Measurements from ENCODE around the gene DTD1.

Gene DTD1

GRCh38 chr20:18715564-18715963 is 127.7 kb downstream of the DTD1 start:
- no peak for DNase-seq

- DNase-seq, result no peak
Measured at GRCh38 chr20:18717062-18717461, 129.2 kb downstream of the DTD1 start.

GRCh38 chr20:18718129-18718528 is 130.3 kb downstream of the DTD1 start:
- DNase-seq, result no peak

- no peak for DNase-seq
Measured at GRCh38 chr20:18719426-18719825, 131.6 kb downstream of the DTD1 start.

- DNase-seq, result no peak
Measured at GRCh38 chr20:18721551-18722115, 133.8 kb downstream of the DTD1 start.

GRCh38 chr20:18722371-18722770 is 134.5 kb downstream of the DTD1 start:
- DNase-seq, result no peak

- no peak for DNase-seq
Measured at GRCh38 chr20:18724077-18724476, 136.2 kb downstream of the DTD1 start.

GRCh38 chr20:18724788-18725464 is 137.1 kb downstream of the DTD1 start:
- no peak for DNase-seq

GRCh38 chr20:18727032-18727508 is 139.2 kb downstream of the DTD1 start:
- DNase-seq, result no peak

- no peak for DNase-seq
Measured at GRCh38 chr20:18728165-18728869, 140.5 kb downstream of the DTD1 start.

- no peak for DNase-seq
Measured at GRCh38 chr20:18728870-18729224, 141.0 kb downstream of the DTD1 start.

- no peak for DNase-seq
Measured at GRCh38 chr20:18729231-18729825, 141.5 kb downstream of the DTD1 start.

- DNase-seq, result no peak
Measured at GRCh38 chr20:18731940-18732339, 144.1 kb downstream of the DTD1 start.

GRCh38 chr20:18734525-18735189 is 146.8 kb downstream of the DTD1 start:
- no peak for DNase-seq

- no peak for DNase-seq
Measured at GRCh38 chr20:18737140-18737539, 149.3 kb downstream of the DTD1 start.

- DNase-seq, result no peak
Measured at GRCh38 chr20:18738055-18738454, 150.2 kb downstream of the DTD1 start.

GRCh38 chr20:18738888-18739287 is 151.0 kb downstream of the DTD1 start:
- DNase-seq, result no peak

GRCh38 chr20:18739751-18740166 is 151.9 kb downstream of the DTD1 start:
- DNase-seq, result no peak

- no peak for DNase-seq
Measured at GRCh38 chr20:18740726-18741125, 152.9 kb downstream of the DTD1 start.

GRCh38 chr20:18742841-18743240 is 155.0 kb downstream of the DTD1 start:
- no peak for DNase-seq

- DNase-seq, result no peak
Measured at GRCh38 chr20:18743665-18744440, 156.0 kb downstream of the DTD1 start.

GRCh38 chr20:18747090-18747489 is 159.2 kb downstream of the DTD1 start:
- no peak for DNase-seq

All from stimulated activated CD4-positive, alpha-beta T cell treated with anti-CD3 and anti-CD28 coated beads, Interleukin-4, amount 100 ng/mL, for 24 hours (primary cell).